HepG2 (cell line): ENCODE results near the gene GFRA4. TPM values are rescaled to one million over a fixed set of nuclear protein-coding genes. Genes with fewer than 3 reads are reported as not detected.

Experiments
- KLF16 ChIP-seq, 2 experiments: sonication (generic) in 1 of 2; formaldehyde crosslinking in 1 of 2; IDR thresholded peaks; 2 replicates each; pipeline versions ENCODE4 v1.6.1 to v1.8.0; 2016 to 2023; ENCODE audit warnings: missing genetic modification reagents in 2 of 2, missing compliant biosample characterization in 1 of 2
- MAFK ChIP-seq, 2 experiments: IDR thresholded peaks in 1 of 2; conservative IDR thresholded peaks in 1 of 2; 2 replicates each; pipeline ENCODE4 v1.6.1; 2011; ENCODE audit warnings: improper control_type of control experiment in 2 of 2, low read length in 2 of 2
- PAXIP1 ChIP-seq: sonication (generic); formaldehyde crosslinking; conservative IDR thresholded peaks from 2 replicates; pipeline ENCODE4 v1.4.0; 2020; ENCODE audit warnings: mild to moderate bottlenecking, missing genetic modification reagents, moderate library complexity
- PHF21A ChIP-seq: sonication (generic); formaldehyde crosslinking; IDR thresholded peaks from 2 replicates; pipeline ENCODE4 v1.5.0; 2020; ENCODE audit warnings: mild to moderate bottlenecking, missing genetic modification reagents
- PTBP1 ChIP-seq: fragments of 200-400 bp; formaldehyde crosslinking; IDR thresholded peaks from 2 replicates; pipeline ENCODE4 v1.6.1; 2018; ENCODE audit warnings: low read length, low read depth; ENCODE audit not compliant: poor library complexity, severe bottlenecking
- RXRB ChIP-seq: IDR thresholded peaks from 2 replicates; pipeline ENCODE4 v1.6.1; 2016; ENCODE audit warnings: borderline replicate concordance, missing genetic modification reagents, missing compliant biosample characterization
- SCMH1 ChIP-seq: sonication (generic); formaldehyde crosslinking; IDR thresholded peaks from 2 replicates; pipeline ENCODE4 v1.9.0; 2021; ENCODE audit warnings: missing genetic modification reagents, mild to moderate bottlenecking, borderline replicate concordance
- TBP ChIP-seq: sonication (generic); formaldehyde crosslinking; IDR thresholded peaks from 2 replicates; pipeline ENCODE4 v1.5.0; 2020; ENCODE audit warnings: missing genetic modification reagents
- THAP8 ChIP-seq: sonication (generic); formaldehyde crosslinking; IDR thresholded peaks from 2 replicates; pipeline ENCODE4 v1.5.1; 2020; ENCODE audit warnings: missing genetic modification reagents, mild to moderate bottlenecking, borderline replicate concordance
- TP53 ChIP-seq: sonication (generic); formaldehyde crosslinking; conservative IDR thresholded peaks from 2 replicates; pipeline ENCODE4 v1.4.0; 2020; ENCODE audit warnings: missing genetic modification reagents
- TSC22D2 ChIP-seq: sonication (generic); formaldehyde crosslinking; IDR thresholded peaks from 2 replicates; pipeline ENCODE4 v1.5.1; 2020; ENCODE audit warnings: missing genetic modification reagents, mild to moderate bottlenecking, borderline replicate concordance
- ZBTB21 ChIP-seq: sonication (generic); formaldehyde crosslinking; IDR thresholded peaks from 2 replicates; pipeline ENCODE4 v1.4.0; 2020; ENCODE audit warnings: missing genetic modification reagents
- ZFYVE20 ChIP-seq: sonication (generic); formaldehyde crosslinking; IDR thresholded peaks from 2 replicates; pipeline ENCODE4 v1.8.0; 2023; ENCODE audit warnings: low read depth, mild to moderate bottlenecking, moderate library complexity, missing genetic modification reagents, borderline replicate concordance
- ZNF205 ChIP-seq: IDR thresholded peaks from 2 replicates; pipeline ENCODE4 v1.6.1; 2018; ENCODE audit warnings: missing biosample characterization, missing genetic modification reagents
- ZNF263 ChIP-seq: sonication (generic); formaldehyde crosslinking; IDR thresholded peaks from 2 replicates; pipeline ENCODE4 v1.4.0; 2020; ENCODE audit warnings: missing genetic modification reagents
- ZNF274 ChIP-seq: sonication (generic); formaldehyde crosslinking; IDR thresholded peaks from 2 replicates; pipeline ENCODE4 v1.5.1; 2020; ENCODE audit warnings: mild to moderate bottlenecking, missing genetic modification reagents
- ZNF382 ChIP-seq: sonication (generic); formaldehyde crosslinking; IDR thresholded peaks from 2 replicates; pipeline ENCODE4 v1.5.0; 2020; ENCODE audit warnings: missing genetic modification reagents, mild to moderate bottlenecking, borderline replicate concordance
- ZNF512B ChIP-seq: sonication (generic); formaldehyde crosslinking; IDR thresholded peaks from 2 replicates; pipeline ENCODE4 v1.5.1; 2020; ENCODE audit warnings: missing genetic modification reagents, mild to moderate bottlenecking, borderline replicate concordance
- ZNF557 ChIP-seq: sonication (generic); formaldehyde crosslinking; IDR thresholded peaks from 2 replicates; pipeline ENCODE4 v1.4.0; 2020; ENCODE audit warnings: missing genetic modification reagents
- ZNF678 ChIP-seq: sonication (generic); formaldehyde crosslinking; IDR thresholded peaks from 2 replicates; pipeline ENCODE4 v1.4.0; 2020; ENCODE audit warnings: mild to moderate bottlenecking, missing genetic modification reagents
- ZNF781 ChIP-seq: sonication (generic); formaldehyde crosslinking; IDR thresholded peaks from 2 replicates; pipeline ENCODE4 v1.5.1; 2020; ENCODE audit warnings: borderline replicate concordance, mild to moderate bottlenecking, missing genetic modification reagents; ENCODE audit errors: not compliant biosample characterization
- polyA plus RNA-seq, 8 experiments: library from polyadenylated mRNA; depleted of rRNA in 3 of 8; stranded (reverse) in 7 of 8; unstranded in 1 of 8; fragments of >200 nt; fragmentation: Illumina TruSeq in 4 of 8; extraction: Trizol in 4 of 8; gene quantifications; 2 replicates each; pipeline versions ENCODE4 v1.2.1 to v1.2.3, GENCODE V29; 2011 to 2016; ENCODE audit warnings: low read depth in 4 of 8, missing spikeins in 1 of 8, mixed read lengths in 1 of 8; ENCODE audit not compliant: insufficient read depth in 1 of 8
- total RNA-seq, 5 experiments: library from RNA; depleted of rRNA; stranded (reverse); fragments of >200 nt; fragmentation: Illumina TruSeq; extraction: Trizol; gene quantifications; 2 replicates each; pipeline ENCODE4 v1.2.3, GENCODE V29; 2016; ENCODE audit warnings: low read depth in 1 of 5
- TF ChIP-seq, protein P1 (sequence below): sonication (generic); formaldehyde crosslinking; IDR thresholded peaks from 2 replicates; pipeline ENCODE4 v1.4.0; 2020; ENCODE audit warnings: missing genetic modification reagents

The GFRA4 gene
- total and polyA plus RNA-seq, 2 of the 13 experiments (the other 11 are each of a cell fraction or from before 2014, with no cell fraction given): not detected

DNA sequence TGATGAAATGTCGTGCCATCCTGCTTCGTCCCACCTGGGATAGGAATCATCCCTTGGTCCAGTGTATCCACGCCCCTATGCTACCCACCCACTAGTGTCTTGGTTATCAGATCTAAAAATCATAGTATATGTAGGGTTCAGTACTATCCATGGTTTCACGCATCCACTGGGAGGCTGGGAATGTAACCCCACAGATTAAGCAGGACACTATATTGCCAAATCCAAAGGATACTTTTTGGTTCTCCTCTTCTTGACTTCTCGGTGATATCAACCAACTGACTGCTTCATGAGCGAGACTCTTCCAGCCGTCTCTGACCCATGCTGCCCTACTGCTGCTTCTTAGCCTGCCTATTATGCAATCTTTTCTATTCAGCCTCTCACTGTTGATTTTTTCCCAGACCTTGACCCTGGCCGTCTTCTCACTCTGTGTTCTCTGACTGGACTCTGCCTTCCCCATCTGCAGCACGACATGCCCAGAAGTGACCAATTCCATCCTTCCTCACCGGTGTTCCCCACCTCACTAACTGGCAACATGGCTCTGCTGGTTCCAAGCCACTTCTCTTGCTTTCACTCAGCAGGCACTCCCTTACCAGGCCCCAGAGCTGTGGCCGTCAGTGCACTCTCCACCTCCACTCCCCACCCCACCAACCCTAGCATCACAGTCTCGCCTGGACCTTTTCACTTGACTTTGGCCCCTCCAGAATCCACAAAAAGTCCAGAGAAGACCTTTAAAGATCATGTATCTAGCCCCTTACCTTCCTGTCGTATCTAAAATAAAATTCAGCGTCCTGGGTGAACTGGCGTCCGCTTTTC is 34.5 kb downstream of the GFRA4 start (continued):
- TF ChIP-seq ZNF512B (CRISPR knock-in tag) (no peak), TSC22D2 (peak; percentile 78; the same call in 1 of the 2 replicates), ZNF263 (peak; percentile 88), RXRB (CRISPR knock-in tag) (peak; percentile 98), PHF21A (CRISPR knock-in tag) (peak; percentile 55), PTBP1 (no peak), TBP (CRISPR knock-in tag) (no peak), ZNF781 (no peak), PAXIP1 (peak; percentile 90), ZNF274 (CRISPR knock-in tag) (no peak), THAP8 (CRISPR knock-in tag) (no peak), ZBTB21 (CRISPR knock-in tag) (no peak), SCMH1 (CRISPR knock-in tag) (no peak), KLF16 (CRISPR knock-in tag; IDR thresholded peaks at IDR 0.05) (peak in 1 of 2 experiments; percentile 72; a peak in 1 of 4 replicates), ZFYVE20 (CRISPR knock-in tag) (no peak), TP53 (CRISPR knock-in tag) (peak; percentile 61; the same call in 1 of the 2 replicates), MAFK (conservative IDR thresholded peaks at IDR 0.05 in 1 of 2, IDR thresholded peaks at IDR 0.05 in 1 of 2; ENCODE audit: low read length in 2 of 2) (no peak), ZNF678 (peak; percentile 64; the same call in 1 of the 2 replicates), ZNF205 (CRISPR knock-in tag) (peak; percentile 76; the same call in 1 of the 2 replicates), ZNF557 (CRISPR knock-in tag) (peak; percentile 92; the same call in 1 of the 2 replicates), ZNF382 (no peak)
- TF ChIP-seq, protein P1, sequence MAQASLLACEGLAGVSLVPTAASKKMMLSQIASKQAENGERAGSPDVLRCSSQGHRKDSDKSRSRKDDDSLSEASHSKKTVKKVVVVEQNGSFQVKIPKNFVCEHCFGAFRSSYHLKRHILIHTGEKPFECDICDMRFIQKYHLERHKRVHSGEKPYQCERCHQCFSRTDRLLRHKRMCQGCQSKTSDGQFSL (CRISPR knock-in tag): no peak
